AG09319 (cell line): ENCODE measurements around the gene RABGAP1L.

ENCODE experiments used
- DNase-seq: peaks from one replicate; pipeline ENCODE4 v3.0.0-alpha.2; 2010; ENCODE audit warnings: low read depth; ENCODE audit errors: extremely low read depth
- CTCF ChIP-seq: IDR thresholded peaks from 2 replicates; pipeline ENCODE4 v1.5.1; 2011; ENCODE audit warnings: low read depth, mild to moderate bottlenecking, inconsistent platforms, low read length, moderate library complexity

Gene RABGAP1L

GRCh38 chr1:174788981-174789380 is 629.7 kb downstream of the RABGAP1L start:
- no peak for TF ChIP-seq CTCF
- peak; percentile 42 for DNase-seq

- peak; percentile 14 for DNase-seq
- no peak for TF ChIP-seq CTCF
Measured at GRCh38 chr1:174789399-174789798, 630.1 kb downstream of the RABGAP1L start.

- DNase-seq: no peak
- no peak for TF ChIP-seq CTCF
Measured at GRCh38 chr1:174791863-174792262, 632.5 kb downstream of the RABGAP1L start.

GRCh38 chr1:174794861-174795260 is 635.5 kb downstream of the RABGAP1L start:
- no peak for DNase-seq
- no peak for TF ChIP-seq CTCF

- no peak for TF ChIP-seq CTCF
- DNase-seq: no peak
Measured at GRCh38 chr1:174795806-174796205, 636.5 kb downstream of the RABGAP1L start.

- TF ChIP-seq CTCF: no peak
- no peak for DNase-seq
Measured at GRCh38 chr1:174797398-174797797, 638.1 kb downstream of the RABGAP1L start.

GRCh38 chr1:174799136-174799479 is 639.8 kb downstream of the RABGAP1L start:
- TF ChIP-seq CTCF: no peak
- no peak for DNase-seq
